Measurements from ENCODE around the gene ARSJ. TPM values are rescaled to one million over a fixed set of nuclear protein-coding genes. Genes with fewer than 3 reads are reported as not detected.

ARSJ gene
- total RNA-seq (1 to 10 TPM; 1.4 to 5.7 (median 2.9) TPM), polyA plus RNA-seq (1 to 10 TPM in 1 of 2 donors, under 1 TPM in 1; 0.80 to 1.6 TPM)

DNA sequence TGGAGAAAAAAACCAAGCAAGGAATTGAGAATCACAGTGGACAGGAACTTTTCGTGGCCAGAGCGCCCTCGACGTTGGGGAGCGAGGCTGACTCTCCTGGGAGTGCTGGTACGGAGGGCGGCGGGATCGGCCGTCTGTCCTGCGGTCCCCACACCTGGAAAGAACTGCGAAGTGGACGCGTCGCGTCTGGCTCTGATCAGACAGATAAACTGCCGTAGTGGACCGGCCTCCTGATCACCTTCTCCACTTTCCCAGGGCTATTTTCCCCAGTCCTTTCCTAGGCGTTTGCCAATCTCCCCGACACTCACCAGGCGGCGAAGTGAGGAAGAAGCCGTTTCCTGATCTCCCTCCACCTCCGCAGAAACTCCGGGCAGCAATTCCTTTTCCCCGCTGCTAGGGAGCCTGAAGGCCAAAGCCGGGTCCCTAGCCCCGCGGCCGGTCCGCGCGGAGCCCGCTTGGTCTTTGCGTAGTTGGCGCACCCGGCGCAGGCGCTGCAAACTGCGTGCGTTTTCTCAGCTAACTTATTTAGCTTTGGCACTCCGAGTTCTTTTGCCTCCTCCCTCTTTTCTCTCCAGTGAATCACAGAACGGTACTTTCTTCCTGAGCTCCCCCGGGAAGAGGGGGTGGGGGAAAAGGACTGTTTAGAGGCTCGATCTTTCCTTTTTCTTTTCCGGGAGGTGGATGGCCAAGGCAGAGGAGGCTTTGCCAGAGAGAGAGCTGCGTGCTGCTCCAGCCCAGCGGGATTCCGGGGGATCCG, at the start of gene ARSJ:
TSS of gene ARSJ (minus strand) at position 500 of the 757 bp plus-strand sequence. CDS start 813 bp downstream, outside the sequence.
- TF ChIP-seq, protein P1, sequence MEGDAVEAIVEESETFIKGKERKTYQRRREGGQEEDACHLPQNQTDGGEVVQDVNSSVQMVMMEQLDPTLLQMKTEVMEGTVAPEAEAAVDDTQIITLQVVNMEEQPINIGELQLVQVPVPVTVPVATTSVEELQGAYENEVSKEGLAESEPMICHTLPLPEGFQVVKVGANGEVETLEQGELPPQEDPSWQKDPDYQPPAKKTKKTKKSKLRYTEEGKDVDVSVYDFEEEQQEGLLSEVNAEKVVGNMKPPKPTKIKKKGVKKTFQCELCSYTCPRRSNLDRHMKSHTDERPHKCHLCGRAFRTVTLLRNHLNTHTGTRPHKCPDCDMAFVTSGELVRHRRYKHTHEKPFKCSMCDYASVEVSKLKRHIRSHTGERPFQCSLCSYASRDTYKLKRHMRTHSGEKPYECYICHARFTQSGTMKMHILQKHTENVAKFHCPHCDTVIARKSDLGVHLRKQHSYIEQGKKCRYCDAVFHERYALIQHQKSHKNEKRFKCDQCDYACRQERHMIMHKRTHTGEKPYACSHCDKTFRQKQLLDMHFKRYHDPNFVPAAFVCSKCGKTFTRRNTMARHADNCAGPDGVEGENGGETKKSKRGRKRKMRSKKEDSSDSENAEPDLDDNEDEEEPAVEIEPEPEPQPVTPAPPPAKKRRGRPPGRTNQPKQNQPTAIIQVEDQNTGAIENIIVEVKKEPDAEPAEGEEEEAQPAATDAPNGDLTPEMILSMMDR (IDR thresholded peaks at IDR 0.05), result no peak
- peak; percentile 70 to 84 (median 81) for ATAC-seq
- DNase-seq, result peak; percentile 31 to 77 (median 50)
- peak within 1 kb of the TSS; percentile 29 to 53 (median 34) for H3K4me3 ChIP-seq
- H3K4me1 ChIP-seq, result peaks cover 0 to 3% (median 0%) of the 10 kb centered on the region in 3 donors
- 1 to 2% methylated on average over 48 to 50 of the region's 50 CpGs for WGBS, 2 donors
- FAIRE-seq, result no peak
- H3K36me3 ChIP-seq, result no peaks in the 10 kb centered on the region
- H3K27me3 ChIP-seq, result no peaks in the 10 kb centered on the region
- intact Hi-C loops (cut with DNase I), result no loop called here
- H3K27ac ChIP-seq, result peak within 1 kb of the TSS; percentile 24 to 81 (median 54)
- no peaks in the 10 kb centered on the region for H3K9me3 ChIP-seq

DNA sequence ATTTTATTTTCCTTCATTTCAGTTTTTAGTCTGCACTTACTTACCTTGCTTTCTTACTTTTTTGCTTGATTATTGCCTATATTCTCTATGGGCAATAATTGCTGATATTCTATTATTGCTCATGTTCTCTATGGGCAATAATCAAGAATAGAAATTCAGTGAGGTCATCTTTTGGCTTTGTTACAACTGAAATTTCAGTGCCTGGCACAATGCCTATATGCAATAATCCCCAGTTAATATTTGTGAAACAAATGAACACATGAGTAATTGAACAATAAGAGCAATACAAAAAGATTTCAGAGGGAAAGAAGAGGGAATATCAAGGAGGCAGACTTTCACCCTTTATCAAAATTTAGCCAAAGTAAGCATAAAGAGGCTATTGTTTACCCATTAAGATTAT, 48.6 kb upstream of the ARSJ start:
- ATAC-seq (no peak), DNase-seq (no peak), FAIRE-seq (no peak)
- Histone ChIP-seq H3K4me3 (no peak overlapping the region), H3K27ac (no peak overlapping the region), H3K9me3 (no peaks in the 10 kb centered on the region), H3K4me1 (no peaks in the 10 kb centered on the region), H3K27me3 (no peaks in the 10 kb centered on the region), H3K36me3 (no peaks in the 10 kb centered on the region)
- intact Hi-C loops (cut with DNase I), result no loop called here
- TF ChIP-seq, protein P1 (IDR thresholded peaks at IDR 0.05), result no peak

DNA sequence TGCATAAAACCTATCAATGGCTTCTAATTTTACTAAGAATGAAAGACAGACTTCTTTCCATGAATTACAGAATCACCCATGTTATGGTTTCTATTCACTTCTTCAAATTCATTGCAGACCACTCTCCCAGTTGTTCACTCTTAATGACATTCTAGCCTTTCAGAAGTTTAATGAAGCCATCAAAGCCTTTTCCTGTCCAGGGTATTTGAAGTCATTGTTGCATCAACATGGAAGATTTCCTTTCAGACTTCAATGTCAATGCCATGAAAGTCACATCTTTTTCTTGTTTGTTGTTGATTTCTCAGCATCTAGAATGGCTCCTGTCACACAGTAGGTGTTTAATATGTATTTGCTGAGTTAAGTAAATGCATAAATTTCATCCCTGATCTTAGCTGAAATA, 48.1 kb upstream of the ARSJ start:
- TF ChIP-seq, protein P1 (IDR thresholded peaks at IDR 0.05), result no peak
- H3K4me1 ChIP-seq, result no peaks in the 10 kb centered on the region
- ATAC-seq, result no peak
- H3K27ac ChIP-seq, result no peak overlapping the region
- no peak for FAIRE-seq
- no peaks in the 10 kb centered on the region for H3K27me3 ChIP-seq
- no peak for DNase-seq
- H3K4me3 ChIP-seq, result no peak overlapping the region
- no peaks in the 10 kb centered on the region for H3K9me3 ChIP-seq
- H3K36me3 ChIP-seq, result no peaks in the 10 kb centered on the region
- intact Hi-C loops (cut with DNase I), result no loop called here

DNA sequence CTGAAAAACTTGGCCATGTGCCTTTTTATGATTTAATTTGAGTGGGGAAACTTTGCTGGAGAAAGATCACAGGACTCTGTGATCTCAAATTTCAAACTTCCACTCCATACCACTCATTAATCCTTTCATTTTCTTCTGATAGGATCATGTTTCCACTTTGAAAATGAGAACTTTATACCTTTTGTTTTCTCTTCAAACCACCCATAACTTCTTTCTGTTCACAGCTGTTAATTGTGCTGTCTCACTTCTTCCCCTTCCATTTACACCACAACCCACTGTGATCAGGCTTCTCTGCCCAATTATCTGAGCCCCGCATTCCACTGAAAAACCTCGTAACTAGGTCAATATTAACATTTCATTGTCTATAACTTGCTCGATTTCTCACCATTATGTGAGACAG, 47.0 kb upstream of the ARSJ start:
- no peak for ATAC-seq
- intact Hi-C loops (cut with DNase I), result no loop called here
- FAIRE-seq, result no peak
- H3K27me3 ChIP-seq, result no peaks in the 10 kb centered on the region
- WGBS, 2 donors, result 69 to 83% methylated on average over 3 of the region's 3 CpGs
- H3K4me1 ChIP-seq, result no peaks in the 10 kb centered on the region
- no peaks in the 10 kb centered on the region for H3K9me3 ChIP-seq
- TF ChIP-seq, protein P1 (IDR thresholded peaks at IDR 0.05), result no peak
- H3K4me3 ChIP-seq, result no peak overlapping the region
- H3K27ac ChIP-seq, result no peak overlapping the region
- H3K36me3 ChIP-seq, result no peaks in the 10 kb centered on the region
- no peak for DNase-seq

DNA sequence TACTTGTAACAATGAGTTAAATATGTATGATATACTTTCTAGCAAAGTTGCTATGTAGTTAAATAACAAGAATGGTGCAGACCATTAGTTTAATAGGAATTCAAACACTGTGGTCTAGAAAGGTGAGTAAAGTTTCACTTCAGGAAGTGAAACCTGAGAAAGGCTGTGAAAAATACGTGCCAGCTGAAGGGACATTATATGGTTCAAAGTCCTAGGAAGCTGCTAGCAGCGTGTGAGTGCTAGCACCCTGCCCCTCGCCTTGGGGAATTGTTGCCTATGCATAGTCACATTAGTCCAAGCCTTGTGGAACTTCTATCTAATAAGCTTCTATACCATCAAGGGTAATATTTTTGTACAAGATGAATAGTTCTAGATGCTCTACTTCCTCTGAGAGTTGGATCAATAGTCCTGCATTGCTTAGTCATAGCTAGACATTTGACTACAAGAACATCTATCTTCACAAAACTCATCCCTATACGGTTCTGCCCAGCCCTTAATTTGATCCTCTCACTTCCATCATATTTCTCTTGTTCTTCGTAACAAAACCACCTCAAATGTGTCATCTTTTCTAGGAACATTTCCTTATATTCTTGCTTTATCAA, 45.8 kb upstream of the ARSJ start:
- H3K4me1 ChIP-seq, result no peaks in the 10 kb centered on the region
- no peak overlapping the region for H3K27ac ChIP-seq
- DNase-seq (no peak), ATAC-seq (peak in 3 of 4 donors; percentile 30 to 61 (median 44)), FAIRE-seq (no peak)
- 67 to 74% methylated on average over 5 of the region's 5 CpGs for WGBS, 2 donors
- no peaks in the 10 kb centered on the region for H3K9me3 ChIP-seq
- H3K36me3 ChIP-seq, result no peaks in the 10 kb centered on the region
- intact Hi-C loops (cut with DNase I), result no loop called here
- H3K4me3 ChIP-seq, result no peak overlapping the region
- H3K27me3 ChIP-seq, result no peaks in the 10 kb centered on the region
- TF ChIP-seq, protein P1 (IDR thresholded peaks at IDR 0.05), result no peak
